GM12892 (cell line): ENCODE results near the gene C1orf210.

ENCODE experiments used
- POLR2A ChIP-seq: IDR thresholded peaks from 2 replicates; pipeline ENCODE4 v1.6.1; 2011; ENCODE audit warnings: low read depth, low read length, control low read depth
- POLR2AphosphoS5 ChIP-seq: IDR thresholded peaks from 2 replicates; pipeline ENCODE4 v1.6.1; 2011; ENCODE audit warnings: low read depth, low read length, control low read depth
- TAF1 ChIP-seq: IDR thresholded peaks from 2 replicates; pipeline ENCODE4 v1.6.1; 2011; ENCODE audit warnings: low read depth, mild to moderate bottlenecking, control low read depth, low read length, borderline replicate concordance

DNA sequence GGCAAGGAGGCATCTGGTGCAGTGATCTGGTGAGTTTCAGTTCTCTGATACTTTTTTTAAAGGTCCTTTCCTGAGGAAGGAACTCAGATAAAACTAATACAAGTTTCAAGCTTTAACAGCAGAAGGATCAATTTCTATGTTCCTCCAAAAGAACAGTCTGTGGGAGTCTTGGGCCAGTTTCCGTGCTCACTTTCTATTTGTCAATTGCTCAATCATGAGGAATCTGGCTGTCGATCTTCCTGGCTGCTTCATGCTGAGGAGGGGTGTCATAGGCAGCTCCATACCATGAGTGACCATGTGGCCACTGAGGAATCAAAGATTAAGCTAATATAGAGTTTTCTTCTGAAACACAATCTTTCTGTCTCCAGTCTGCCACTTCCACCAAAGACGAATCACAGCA is 27.0 kb downstream of the C1orf210 start:
- TF ChIP-seq POLR2A = no peak
- TF ChIP-seq POLR2AphosphoS5 = no peak
- no peak for TF ChIP-seq TAF1
